Testis (tissue), 3 donors: ENCODE data around the gene CGNL1. TPM values are rescaled to one million over a fixed set of nuclear protein-coding genes. Genes with fewer than 3 reads are reported as not detected.

Experiments used
- DNase-seq: peaks from one replicate; pipeline ENCODE4 v3.0.0-alpha.2; 2019
- H3K27ac ChIP-seq, 2 donors: fragments of 200-600 bp; sonication (generic); one replicate each; pipeline ENCODE4 v1.5.1; 2019
- H3K27me3 ChIP-seq: fragments of 200-600 bp; sonication (generic); one replicate; pipeline ENCODE4 v1.5.1; 2019
- H3K36me3 ChIP-seq: fragments of 200-600 bp; sonication (generic); one replicate; pipeline ENCODE4 v1.5.1; 2017; ENCODE audit warnings: low read depth; ENCODE audit errors: missing control alignments
- H3K4me1 ChIP-seq: fragments of 200-600 bp; sonication (generic); one replicate; pipeline ENCODE4 v1.5.1; 2019
- H3K4me3 ChIP-seq, 2 donors: fragments of 200-600 bp; sonication (generic); one replicate each; pipeline ENCODE4 v1.5.1; 2017 to 2019
- H3K9me3 ChIP-seq: fragments of 200-600 bp; sonication (generic); one replicate; pipeline ENCODE4 v1.5.1; 2017
- CTCF ChIP-seq, 3 experiments: fragments of 450-650 bp in 2 of 3; fragments of 200-600 bp in 1 of 3; sonication (generic) in 1 of 3; IDR thresholded peaks; one replicate each; pipeline ENCODE4 v1.5.1; 2016 to 2019; ENCODE audit warnings: antibody characterized with exemption in 3 of 3, mild to moderate bottlenecking in 2 of 3, moderate library complexity in 1 of 3
- POLR2A ChIP-seq: fragments of 450-650 bp; IDR thresholded peaks from one replicate; pipeline ENCODE4 v1.6.1; 2017; ENCODE audit warnings: antibody characterized with exemption, mild to moderate bottlenecking, moderate library complexity
- WGBS, 2 donors: methylation state at CpG; one replicate each; pipeline ENCODE4 v1.1.5; 2018; 5-methylcytosine and 5-hydroxymethylcytosine counted together
- intact Hi-C: fragments of 100-400 bp; cut with DNase I; formaldehyde crosslinking; loops from one replicate; pipeline ENCODE4 v1.15.1; 2023; ENCODE audit warnings: low total_unique reads
- polyA plus RNA-seq: library from polyadenylated mRNA; stranded (reverse); fragments of 350-450 nt; fragmentation: Illumina TruSeq; extraction: RNeasy Lipid Tissue Mini Kit (QIAGEN cat#74804); gene quantifications from one replicate; pipeline ENCODE4 v1.2.3, GENCODE V29; 2014; ENCODE audit warnings: low read depth, low replicate concordance; ENCODE audit not compliant: insufficient read depth
- total RNA-seq, 2 donors: library from RNA; depleted of rRNA; stranded (reverse); fragments of >200 nt; gene quantifications; one replicate each; pipeline ENCODE4 v1.2.3, GENCODE V29; 2016

CGNL1 gene
- total and polyA plus RNA-seq, 3 donors from 2014 or later, result 21.0 to 40.2 (median 29.2) TPM

GRCh38 chr15:57354436-57355123 lies 21.7 kb upstream of the CGNL1 start:
- no peak overlapping the region for H3K27ac ChIP-seq
- no peaks in the 10 kb centered on the region for H3K27me3 ChIP-seq
- no peaks in the 10 kb centered on the region for H3K36me3 ChIP-seq
- TF ChIP-seq CTCF (IDR thresholded peaks at IDR 0.05), result no peak
- no peak for TF ChIP-seq POLR2A
- no peak overlapping the region for H3K4me3 ChIP-seq
- no peaks in the 10 kb centered on the region for H3K9me3 ChIP-seq
- no peak for DNase-seq
- intact Hi-C loops, result no loop called here
- H3K4me1 ChIP-seq, result no peaks in the 10 kb centered on the region
- 69 to 79% methylated on average over 5 to 7 of the region's 7 CpGs for WGBS, 2 donors

GRCh38 chr15:57355259-57355658 lies 21.0 kb upstream of the CGNL1 start:
- Histone ChIP-seq H3K36me3 (no peaks in the 10 kb centered on the region), H3K27ac (no peak overlapping the region), H3K4me1 (no peaks in the 10 kb centered on the region), H3K27me3 (no peaks in the 10 kb centered on the region), H3K4me3 (no peak overlapping the region), H3K9me3 (no peaks in the 10 kb centered on the region)
- no peak for DNase-seq
- no peak for TF ChIP-seq POLR2A
- TF ChIP-seq CTCF (IDR thresholded peaks at IDR 0.05), result no peak
- intact Hi-C loops, result no loop called here
- WGBS, 2 donors, result 93 to 99% methylated on average over 8 of the region's 8 CpGs

DNA sequence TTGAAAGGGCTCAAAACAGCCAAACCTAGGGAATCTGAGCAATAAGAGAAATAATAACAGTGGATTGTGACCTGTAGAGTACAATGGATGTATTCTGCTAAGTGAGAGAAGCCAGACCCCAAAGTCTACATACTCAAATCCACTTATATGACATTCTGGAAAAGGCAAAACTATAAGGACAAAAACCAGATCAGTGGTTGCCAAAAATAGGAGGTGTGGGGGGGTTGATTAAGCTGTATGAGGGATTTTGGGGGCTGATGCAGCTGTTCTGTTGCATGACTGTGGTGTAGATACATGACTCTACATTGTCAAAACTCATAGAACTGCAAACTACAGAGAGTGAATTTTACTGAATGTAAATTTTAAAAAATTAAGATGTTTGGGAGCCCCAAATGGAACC lies 20.1 kb upstream of the CGNL1 start:
- H3K4me1 ChIP-seq, result no peaks in the 10 kb centered on the region
- intact Hi-C loops, result no loop called here
- no peaks in the 10 kb centered on the region for H3K27me3 ChIP-seq
- no peak for DNase-seq
- H3K27ac ChIP-seq, result no peak overlapping the region
- H3K36me3 ChIP-seq, result no peaks in the 10 kb centered on the region
- no peak overlapping the region for H3K4me3 ChIP-seq
- H3K9me3 ChIP-seq, result no peaks in the 10 kb centered on the region
- TF ChIP-seq CTCF (IDR thresholded peaks at IDR 0.05) (no peak), POLR2A (no peak)

- WGBS, 2 donors, result 88% methylated on average over 4 of the region's 4 CpGs
- TF ChIP-seq CTCF (IDR thresholded peaks at IDR 0.05), result no peak
- no peak for TF ChIP-seq POLR2A
- H3K4me3 ChIP-seq, result no peak overlapping the region
- H3K9me3 ChIP-seq, result no peaks in the 10 kb centered on the region
- intact Hi-C loops, result no loop called here
- no peaks in the 10 kb centered on the region for H3K36me3 ChIP-seq
- H3K4me1 ChIP-seq, result no peaks in the 10 kb centered on the region
- no peak overlapping the region for H3K27ac ChIP-seq
- DNase-seq, result no peak
- H3K27me3 ChIP-seq, result no peaks in the 10 kb centered on the region
Observed at GRCh38 chr15:57356636-57357035, 19.7 kb upstream of the CGNL1 start.

DNA sequence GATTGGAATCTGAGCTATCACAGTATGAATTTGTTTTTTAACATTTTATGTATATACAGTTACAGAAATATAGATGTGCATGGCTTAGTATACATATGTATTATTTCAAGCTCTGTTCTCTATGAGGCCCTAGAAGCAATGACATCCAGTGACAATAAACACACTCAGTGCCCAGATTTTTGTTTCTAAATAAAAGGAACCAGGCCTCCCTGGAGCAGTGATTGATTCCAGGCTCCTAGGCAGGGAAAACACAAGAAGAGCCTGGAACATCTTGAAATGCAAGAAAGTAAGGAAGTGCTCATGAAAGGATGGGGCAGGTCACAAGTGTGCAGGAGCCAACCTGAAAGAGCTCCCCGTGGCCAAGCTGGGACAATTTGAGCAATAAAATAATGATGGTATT lies 18.5 kb upstream of the CGNL1 start:
- Histone ChIP-seq H3K4me3 (no peak overlapping the region), H3K4me1 (no peaks in the 10 kb centered on the region), H3K27me3 (no peaks in the 10 kb centered on the region), H3K9me3 (no peaks in the 10 kb centered on the region), H3K27ac (no peak overlapping the region), H3K36me3 (no peaks in the 10 kb centered on the region)
- WGBS, 2 donors, result 93 to 95% methylated on average over 1 of the region's 1 CpG
- no peak for DNase-seq
- intact Hi-C loops, result no loop called here
- TF ChIP-seq POLR2A, result no peak
